ENCODE results near the gene HIP1R.
A peak's percentile ranks its signal among the peaks of the same experiment; 100 is the strongest.

The HIP1R gene

DNA sequence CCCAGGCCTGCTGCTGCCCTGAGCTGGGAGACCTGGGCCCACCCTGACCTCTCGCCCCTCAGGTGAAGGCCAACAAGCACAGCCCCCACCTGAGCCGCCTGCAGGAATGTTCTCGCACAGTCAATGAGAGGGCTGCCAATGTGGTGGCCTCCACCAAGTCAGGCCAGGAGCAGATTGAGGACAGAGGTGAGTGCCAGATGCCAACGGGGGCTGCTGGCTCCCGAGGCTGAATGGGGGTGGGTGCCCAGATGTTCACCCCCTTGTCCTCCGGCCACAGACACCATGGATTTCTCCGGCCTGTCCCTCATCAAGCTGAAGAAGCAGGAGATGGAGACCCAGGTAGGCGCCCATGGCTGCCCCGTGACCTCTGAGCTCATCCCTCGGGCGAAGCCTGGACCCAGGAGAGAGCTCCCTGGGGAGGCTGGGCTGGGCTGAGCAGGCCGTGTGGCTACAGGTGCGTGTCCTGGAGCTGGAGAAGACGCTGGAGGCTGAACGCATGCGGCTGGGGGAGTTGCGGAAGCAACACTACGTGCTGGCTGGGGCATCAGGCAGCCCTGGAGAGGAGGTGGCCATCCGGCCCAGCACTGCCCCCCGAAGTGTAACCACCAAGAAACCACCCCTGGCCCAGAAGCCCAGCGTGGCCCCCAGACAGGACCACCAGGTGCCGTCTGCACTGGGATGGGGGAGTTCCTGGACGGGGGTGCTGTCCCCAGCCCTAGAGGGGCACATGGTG, 25.8 kb downstream of the HIP1R start:
- DNase-seq (ENCODE audit: low read depth, low spot score): no peak

DNA sequence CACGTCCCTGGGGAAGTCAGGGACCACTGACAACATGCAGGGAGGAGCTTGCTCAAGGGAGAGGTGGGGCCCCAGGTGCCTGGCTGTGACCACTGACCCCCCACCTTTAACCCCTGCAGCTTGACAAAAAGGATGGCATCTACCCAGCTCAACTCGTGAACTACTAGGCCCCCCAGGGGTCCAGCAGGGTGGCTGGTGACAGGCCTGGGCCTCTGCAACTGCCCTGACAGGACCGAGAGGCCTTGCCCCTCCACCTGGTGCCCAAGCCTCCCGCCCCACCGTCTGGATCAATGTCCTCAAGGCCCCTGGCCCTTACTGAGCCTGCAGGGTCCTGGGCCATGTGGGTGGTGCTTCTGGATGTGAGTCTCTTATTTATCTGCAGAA, 26.3 kb downstream of the HIP1R start:
- no peak for DNase-seq (ENCODE audit: low read depth, low spot score)

DNA sequence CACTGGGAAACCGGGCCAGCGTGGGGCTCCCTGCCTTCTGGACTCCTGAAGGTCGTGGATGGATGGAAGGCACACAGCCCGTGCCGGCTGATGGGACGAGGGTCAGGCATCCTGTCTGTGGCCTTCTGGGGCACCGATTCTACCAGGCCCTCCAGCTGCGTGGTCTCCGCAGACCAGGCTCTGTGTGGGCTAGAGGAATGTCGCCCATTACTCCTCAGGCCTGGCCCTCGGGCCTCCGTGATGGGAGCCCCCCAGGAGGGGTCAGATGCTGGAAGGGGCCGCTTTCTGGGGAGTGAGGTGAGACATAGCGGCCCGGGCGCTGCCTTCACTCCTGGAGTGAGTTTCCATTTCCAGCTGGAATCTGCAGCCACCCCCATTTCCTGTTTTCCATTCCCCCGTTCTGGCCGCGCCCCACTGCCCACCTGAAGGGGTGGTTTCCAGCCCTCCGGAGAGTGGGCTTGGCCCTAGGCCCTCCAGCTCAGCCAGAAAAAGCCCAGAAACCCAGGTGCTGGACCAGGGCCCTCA, 26.9 kb downstream of the HIP1R start:
- DNase-seq (ENCODE audit: low read depth, low spot score): no peak

DNA sequence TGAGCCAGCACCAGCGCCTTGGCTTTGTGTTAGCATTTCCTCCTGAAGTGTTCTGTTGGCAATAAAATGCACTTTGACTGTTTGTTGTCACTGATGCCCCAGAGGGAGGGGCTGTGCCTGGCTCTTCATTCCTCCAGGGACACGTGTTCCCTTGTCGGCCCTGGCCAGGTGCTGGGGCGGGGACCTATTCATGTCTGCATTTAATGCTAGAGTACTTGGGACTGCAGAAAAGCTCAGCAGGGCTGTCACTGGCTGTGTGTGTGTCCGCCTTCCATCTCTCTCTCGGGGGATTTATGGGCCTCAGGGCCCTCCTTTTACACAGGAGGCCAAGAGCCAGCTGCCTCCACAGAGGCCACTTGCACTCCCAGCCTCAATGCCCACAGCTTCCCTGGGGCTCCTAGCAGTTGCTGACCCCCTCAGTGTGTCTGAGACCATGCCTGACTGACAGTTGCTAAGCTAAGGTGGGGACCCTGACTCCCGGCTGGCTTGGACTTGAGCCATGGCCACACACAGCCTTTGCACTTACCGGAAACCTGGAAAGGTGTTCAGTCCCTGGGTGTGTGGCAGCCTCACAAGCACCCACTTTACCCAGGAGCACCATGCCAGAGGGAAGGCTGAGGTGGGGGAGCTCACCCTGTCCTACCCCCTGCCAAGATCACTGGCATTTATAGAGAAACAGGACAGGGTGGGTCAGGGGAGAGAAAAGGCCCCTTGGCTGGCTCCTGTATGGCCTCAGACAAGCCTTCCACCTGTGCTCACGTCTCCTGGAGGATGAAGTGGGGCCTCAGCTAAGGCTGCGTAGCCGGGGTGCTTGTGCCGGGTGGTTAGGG, 27.8 kb downstream of the HIP1R start:
- DNase-seq (ENCODE audit: low read depth, low spot score): no peak

DNA sequence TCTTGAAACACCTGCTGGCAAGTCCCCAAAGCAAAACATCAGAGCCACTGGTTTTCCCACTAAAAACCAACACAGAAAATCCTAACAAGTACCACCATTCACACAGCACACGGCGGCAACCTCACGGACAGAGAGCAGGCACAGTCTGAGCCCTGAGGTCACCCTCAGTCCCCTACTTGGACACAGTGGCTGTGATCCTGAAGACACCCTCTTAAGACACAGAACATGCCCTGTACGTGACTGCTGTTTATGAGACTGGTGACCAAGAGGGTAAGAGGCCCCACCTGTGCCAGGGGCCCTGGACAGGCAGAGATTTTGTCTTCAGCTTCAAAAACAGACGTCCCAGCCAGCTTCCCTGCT, 29.6 kb downstream of the HIP1R start:
- no peak for DNase-seq (ENCODE audit: low read depth, low spot score)

DNA sequence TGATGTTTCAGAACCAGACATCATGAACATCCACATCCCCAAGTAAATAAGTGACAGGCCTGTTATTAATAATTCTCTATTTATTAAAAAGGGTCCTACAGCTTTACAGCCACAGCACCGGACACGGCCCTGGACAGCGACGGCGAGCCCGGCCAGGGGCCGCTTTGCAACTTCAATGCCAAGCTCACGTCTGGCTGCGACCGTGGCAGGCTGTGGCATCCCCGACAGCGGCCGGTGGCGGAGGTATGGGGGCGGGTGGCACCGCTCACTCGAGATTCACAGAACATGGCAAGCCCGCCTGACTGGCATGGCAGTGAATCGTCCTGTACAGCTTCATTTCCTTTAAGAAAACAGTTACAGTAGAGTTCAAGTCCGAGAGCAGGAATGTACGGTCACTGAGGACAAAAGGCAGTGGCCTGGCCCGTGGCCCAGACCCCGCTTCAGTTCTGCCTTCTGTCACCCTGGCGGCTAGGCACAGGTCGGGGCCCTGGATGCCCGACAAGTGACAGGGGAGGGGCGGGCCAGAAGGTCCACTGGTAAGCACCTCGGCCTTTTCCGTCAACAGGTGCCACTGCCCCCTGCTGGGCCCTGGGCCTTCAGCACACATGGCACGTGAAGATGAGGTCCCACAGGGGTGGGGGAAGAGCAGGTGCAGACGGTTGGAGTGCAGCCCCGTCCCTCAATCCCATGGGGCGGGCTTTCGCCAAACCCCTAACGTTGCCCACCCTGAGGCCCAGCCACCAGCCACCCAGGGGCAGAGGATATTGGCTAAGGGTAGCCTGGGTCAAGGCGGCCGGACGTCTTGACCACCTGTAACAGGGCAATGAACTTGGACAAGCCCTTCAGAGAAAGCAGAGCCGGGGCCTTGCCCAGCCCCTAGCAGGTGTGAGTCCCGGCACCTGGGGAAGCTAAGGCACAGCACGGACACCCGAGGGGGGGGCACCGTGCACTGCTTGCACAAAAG, 30.3 kb downstream of the HIP1R start:
- DNase-seq (ENCODE audit: low read depth, low spot score): no peak

DNA sequence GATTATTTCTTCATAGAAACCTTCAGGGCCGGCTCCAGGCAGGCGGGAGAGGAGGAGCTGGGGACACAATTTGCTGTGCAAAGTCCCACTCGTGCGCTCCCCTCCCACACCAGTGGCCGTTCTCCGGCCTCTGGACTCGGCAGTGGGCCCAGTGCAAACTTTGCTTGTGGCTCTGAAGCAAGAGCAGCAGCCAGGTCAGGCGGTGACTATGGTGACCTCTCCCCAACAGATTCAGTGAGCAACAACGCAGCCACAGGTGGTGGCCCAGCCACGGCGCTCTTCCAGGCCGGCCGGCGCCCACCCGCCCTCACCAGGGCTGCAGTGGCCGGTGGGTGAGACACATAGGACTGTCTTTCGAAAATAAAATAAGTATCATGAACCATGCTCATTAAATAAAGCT, 31.1 kb downstream of the HIP1R start:
- no peak for DNase-seq (ENCODE audit: low read depth, low spot score)

DNA sequence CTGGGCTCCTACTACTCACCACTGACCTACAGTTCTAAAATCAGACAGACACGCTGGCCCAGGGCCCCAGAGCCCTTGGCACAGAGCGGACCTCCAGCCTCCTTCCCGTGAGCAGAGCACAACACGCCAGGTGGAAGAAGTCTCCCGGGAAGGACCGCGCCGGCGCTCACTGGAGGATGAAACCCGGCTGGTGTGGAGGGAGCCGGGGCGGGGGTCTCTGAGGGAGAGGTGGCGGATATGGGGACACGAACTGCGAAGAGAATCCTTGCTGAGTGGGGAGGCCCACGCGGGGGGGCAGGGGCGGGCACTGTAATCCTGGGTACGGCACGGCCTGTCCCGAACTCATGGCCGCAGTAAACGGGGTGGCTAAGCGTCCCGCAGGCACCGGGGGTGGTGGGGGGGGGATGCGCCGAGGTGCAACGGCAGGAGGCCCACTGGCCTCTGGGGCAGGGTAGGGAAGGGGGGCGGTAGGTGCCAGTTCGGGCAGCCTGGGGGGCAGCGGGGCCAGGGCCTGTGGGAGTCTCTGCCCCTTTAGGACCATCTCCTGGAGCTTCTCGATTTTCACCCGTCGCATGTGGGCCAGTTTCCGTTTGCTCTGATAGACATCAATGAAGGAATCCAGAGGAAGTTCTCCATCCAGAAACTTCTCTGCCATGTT, 31.8 kb downstream of the HIP1R start:
- DNase-seq (ENCODE audit: low read depth, low spot score): no peak

DNA sequence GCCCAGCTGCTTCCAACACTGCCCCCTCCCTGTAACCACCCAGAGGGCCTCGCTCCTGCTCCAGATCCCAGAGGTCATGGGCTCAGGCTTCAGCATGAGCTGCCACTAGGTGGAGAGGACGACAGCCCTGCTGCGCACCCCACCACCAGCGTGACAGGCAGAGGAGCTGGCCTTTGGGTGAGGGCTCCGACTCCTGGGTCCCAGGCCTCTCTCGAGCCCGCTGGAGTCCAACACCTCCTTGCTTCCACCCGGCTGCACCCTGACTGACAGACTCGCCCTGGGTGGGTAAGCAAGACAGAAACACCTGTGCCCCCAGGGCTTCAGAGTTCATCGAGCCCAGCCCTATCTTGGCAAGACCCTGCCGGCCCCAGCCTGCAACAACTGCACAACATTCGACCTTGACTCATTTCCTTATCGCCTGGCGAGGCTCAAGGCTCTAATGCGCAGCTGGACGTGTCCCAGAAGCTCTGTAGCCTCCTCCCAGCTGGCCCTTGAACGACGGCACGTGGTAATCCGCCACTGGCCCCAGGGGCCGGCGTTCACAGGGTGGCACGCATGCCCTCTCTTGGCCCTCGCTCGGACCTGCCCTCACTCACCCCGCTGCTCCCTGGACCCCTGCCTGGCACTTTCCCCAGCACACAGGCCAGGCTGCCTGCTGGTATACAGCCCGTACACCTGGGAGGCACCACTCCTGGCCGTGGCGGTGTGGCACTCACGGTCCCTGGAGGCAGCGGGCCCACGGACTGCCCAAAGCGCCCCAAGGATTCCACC, 32.6 kb downstream of the HIP1R start:
- DNase-seq (ENCODE audit: low read depth, low spot score): no peak

DNA sequence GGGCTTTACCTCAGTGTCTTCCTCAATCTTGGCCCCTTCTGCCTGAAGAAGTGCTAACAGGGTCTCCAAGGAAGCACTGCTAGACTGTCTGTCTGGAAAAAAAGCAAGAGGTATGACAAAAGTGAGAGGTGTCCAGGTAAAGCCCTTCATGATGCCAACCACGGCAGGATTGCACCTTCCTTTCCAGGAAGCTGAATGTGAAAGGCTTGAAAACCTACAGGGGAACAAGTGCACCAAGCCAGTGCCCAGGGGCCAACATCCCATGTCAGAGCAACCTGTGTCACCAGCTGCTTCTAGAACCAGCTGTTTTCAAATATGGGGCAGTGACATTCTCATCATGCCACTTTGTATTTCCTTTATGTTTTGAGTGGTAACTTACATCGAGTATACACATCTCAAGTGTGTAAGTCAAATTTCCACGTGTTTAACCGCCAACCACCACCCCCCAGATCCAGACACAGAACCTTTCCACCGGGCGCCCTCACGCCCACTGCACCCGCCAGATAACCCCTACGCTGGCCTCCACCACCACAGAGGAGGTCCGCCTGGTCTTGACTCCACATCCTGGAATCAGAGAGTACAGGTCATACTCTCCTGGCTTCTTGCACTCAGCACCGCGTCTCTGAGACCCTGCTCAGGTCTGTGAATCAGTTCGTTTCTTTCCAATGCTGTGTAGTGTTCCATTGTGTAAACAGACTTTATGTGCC, 33.4 kb downstream of the HIP1R start:
- DNase-seq (ENCODE audit: low read depth, low spot score): no peak

DNA sequence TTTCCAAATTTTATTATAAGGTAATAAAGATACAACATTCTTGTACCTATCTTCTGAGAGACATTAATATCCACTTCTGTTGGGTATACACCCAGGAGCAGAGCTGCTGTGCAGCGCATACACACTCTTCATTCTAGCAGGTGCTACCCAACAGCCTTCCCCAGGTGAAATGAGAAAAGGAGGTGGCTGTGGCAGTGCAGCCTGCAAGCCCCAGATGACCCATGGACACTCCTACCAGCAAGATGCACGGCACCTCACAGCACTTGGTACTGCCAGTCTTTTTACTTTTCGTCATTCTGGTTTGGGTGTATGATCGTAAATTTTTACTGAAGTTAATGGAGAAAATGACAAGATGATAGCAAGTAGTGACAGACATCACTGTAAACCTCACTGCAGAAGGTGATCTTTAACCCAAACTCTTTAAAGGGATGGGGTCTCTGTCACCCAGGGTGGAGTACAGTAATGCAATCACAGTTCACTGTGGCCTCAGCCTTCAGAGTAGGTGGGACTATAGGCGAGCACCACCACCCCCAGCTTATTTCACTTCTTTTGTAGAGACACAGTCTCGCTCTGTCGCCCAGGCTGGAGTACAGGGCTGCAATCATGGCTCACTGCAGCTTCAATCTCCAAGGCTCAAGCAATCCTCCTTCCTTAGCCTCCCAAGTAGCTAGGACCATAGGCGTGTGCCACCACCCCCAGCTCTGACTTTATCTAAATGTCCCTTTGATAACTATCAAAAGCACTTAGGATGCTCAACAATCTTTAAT, 34.1 kb downstream of the HIP1R start:
- no peak for DNase-seq (ENCODE audit: low read depth, low spot score)

DNA sequence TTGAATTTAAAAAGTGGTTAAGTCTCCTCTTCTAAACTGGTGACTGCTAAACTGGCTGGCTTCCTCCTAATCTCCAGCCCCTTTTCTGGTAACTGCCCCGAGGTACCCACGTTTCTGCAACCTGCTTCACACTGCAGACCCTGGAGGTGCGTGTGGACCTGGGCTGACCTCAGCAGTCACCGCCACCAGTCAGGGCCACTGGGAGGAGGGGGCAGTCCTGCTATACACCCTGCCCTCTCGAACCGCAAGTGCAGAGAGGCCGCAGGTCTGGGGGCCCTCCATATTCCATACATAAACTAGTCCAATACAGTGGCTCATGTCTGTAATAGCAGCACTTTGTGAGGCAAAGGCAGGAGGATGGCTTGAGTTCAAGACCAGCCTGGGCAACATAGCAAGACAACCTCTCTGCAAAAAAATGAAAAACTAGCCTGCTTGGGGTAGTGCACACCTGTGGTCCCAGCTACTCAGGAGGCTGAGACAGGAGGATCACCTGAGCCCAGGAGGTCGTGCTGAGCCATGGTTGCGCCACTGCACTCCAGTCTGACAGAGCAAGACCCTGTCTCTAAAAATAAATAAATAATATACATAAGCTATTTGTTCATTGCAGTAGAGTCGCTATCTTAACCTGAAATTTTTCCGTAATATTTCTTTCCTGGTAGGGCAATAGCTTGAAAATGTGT, 35.0 kb downstream of the HIP1R start:
- no peak for DNase-seq (ENCODE audit: low read depth, low spot score)

DNA sequence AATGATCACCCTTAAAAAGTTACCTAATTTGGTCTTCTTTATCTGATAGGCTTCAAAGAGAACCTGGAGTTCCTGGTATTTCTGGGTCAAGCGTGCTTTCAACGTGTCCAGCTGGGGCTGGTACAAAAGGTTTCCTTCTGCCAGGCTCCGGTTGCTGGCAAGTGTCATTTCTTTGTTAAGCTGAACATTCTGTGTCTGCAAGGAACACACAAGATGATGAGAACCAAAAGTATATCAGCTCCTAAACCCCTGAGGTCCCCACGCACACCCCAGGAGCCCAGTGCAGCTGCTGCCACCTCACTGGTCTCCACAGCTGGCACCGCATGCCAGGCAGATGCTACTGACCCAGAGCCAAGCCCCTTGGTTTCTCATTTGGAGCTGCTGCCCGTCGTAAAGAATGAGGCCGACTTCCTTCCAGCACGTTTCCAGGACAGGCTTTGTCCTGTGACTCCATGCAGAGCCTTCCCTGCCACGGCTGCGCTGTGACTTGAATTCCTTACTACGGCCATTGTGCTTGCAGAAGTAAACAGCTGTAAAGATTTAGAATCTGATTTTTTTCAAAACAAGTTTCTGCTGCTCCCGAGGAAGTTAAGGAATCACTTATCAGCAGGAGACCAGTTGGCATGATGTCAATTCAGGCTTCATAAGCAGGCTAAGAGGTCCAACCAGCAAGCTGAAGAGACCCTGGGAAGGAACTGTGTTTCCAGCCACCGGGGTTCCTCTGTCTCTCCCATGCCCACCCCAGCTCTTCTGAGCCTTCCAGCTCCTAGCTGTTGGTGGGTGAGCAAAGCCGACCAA, 35.8 kb downstream of the HIP1R start:
- peak; percentile 83 for DNase-seq (ENCODE audit: low read depth, low spot score)

DNA sequence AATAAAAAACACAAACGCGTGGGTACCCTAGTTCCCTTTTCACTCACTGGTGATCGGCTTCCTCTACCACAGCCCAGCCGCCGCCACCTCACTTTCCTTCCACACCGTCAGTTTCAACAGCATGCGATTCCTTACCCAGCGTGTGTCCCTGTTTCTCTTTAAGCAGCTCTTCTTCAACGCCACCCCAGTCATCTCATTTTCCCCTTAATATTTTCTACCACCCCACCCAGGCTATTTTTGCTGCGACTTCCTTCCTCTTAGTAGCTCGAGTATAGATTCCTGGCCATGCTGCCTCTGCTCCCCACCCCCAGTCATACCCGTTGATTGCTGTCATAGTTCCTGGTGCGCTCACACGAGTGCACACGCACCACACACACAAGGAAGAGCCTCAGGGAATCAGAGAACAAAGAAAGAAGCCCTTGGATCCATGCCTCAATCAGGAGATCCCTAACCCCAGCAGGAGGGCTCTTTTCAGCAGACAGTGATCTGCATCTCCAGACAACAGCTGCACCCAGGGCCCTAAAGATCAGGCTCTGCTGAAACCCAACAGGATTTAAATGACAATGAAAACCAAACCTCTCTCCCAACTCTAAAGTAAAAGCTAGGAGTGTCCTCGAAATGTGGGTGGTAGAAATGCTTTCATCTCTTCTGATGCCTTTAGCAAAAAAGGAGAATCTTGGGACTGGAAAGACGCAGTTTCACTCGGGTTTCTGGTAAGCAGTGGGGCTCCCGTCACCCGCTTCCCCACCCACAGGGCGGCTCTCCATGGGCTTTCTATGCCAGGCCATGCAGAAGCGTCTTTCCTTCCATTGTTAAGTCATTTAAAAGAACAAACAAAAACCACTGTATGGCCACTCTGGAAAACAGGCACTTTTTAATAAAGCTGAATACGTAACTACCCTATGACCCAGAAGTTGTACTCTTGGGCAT, 36.9 kb downstream of the HIP1R start:
- no peak for DNase-seq (ENCODE audit: low read depth, low spot score)

DNA sequence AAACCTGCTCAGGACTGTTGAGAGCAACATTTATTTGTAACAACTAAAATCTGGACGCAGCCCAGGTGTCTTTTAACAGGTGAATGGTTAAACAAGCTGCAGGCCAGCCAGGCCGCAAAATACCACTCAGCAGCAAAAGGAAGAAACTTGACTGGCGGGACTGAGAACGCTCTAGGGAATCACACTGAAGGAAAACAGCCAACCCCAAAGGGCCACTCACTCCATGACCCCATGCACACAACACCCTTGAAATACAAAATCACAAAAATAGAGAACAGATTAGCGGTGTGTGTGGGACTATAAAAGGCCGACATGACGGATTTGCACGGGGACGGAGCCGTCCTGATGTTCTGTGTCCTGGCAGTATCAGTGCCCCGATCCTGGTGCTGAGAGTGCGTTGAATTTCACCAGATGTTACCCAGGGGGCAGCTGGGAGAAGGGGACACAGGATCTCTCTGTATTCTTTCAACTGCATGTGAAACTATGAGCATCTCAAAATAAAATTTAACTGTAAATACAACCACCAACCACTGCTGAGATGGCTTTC, 37.6 kb downstream of the HIP1R start:
- no peak for DNase-seq (ENCODE audit: low read depth, low spot score)

DNA sequence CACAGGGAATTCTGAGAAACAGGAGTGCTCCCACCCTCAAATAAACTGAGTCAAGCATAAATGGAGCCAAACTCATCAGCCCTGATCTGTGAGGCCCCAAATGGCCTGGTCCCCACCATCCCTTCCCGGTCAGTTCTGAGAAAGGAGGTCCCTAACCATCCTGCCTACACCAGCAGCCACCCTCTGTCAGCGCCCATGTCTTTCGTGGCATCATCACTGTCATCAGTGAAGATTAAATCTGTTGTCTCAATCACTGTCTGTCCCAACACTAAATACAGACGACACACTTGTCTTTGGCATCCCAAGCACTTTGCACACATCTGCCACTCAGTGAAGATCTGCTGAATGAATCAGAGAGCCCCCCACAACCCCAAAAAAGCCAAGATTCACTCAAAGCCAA, 38.3 kb downstream of the HIP1R start:
- no peak for DNase-seq (ENCODE audit: low read depth, low spot score)
